H9 (cell line): ENCODE measurements around the gene CCDC138. TPM values are rescaled to one million over a fixed set of nuclear protein-coding genes. Genes with fewer than 3 reads are reported as not detected.

Experiments
- DNase-seq: peaks from one replicate; pipeline ENCODE4 v3.0.0-alpha.2; 2017
- H2AFZ ChIP-seq: one replicate; pipeline ENCODE4 v1.6.1; 2013; ENCODE audit warnings: mild to moderate bottlenecking, low read length, control low read depth, moderate library complexity
- H2AK5ac ChIP-seq: 2 replicates; pipeline ENCODE4 v1.6.1; 2013; ENCODE audit warnings: low read length, control low read depth, mixed read lengths; ENCODE audit not compliant: insufficient read length
- H2BK120ac ChIP-seq: one replicate; pipeline ENCODE4 v1.6.1; 2013; ENCODE audit warnings: low read depth, mild to moderate bottlenecking, low read length, control low read depth, inconsistent platforms; ENCODE audit not compliant: poor library complexity, severe bottlenecking
- H2BK12ac ChIP-seq: 2 replicates; pipeline ENCODE4 v1.6.1; 2013; ENCODE audit warnings: low read length, control low read depth, mixed read lengths, low read depth; ENCODE audit not compliant: insufficient read length
- H2BK15ac ChIP-seq: 2 replicates; pipeline ENCODE4 v1.6.1; 2013; ENCODE audit warnings: low read depth, low read length, control low read depth
- H2BK20ac ChIP-seq: one replicate; pipeline ENCODE4 v1.6.1; 2013; ENCODE audit warnings: low read depth, mild to moderate bottlenecking, low read length, control low read depth, inconsistent platforms; ENCODE audit not compliant: poor library complexity, severe bottlenecking
- H2BK5ac ChIP-seq: 2 replicates; pipeline ENCODE4 v1.6.1; 2013; ENCODE audit warnings: low read length, control low read depth, mixed read lengths; ENCODE audit not compliant: insufficient read length
- H3K14ac ChIP-seq: 2 replicates; pipeline ENCODE4 v1.6.1; 2013; ENCODE audit warnings: low read length, control low read depth; ENCODE audit not compliant: insufficient read depth
- H3K18ac ChIP-seq: 2 replicates; pipeline ENCODE4 v1.6.1; 2013; ENCODE audit warnings: low read depth, mild to moderate bottlenecking, mixed read lengths, low read length, control low read depth; ENCODE audit not compliant: insufficient read length
- H3K23ac ChIP-seq: 2 replicates; pipeline ENCODE4 v1.6.1; 2013; ENCODE audit warnings: low read length, control low read depth, mixed read lengths, low read depth; ENCODE audit not compliant: insufficient read length
- H3K23me2 ChIP-seq: 2 replicates; pipeline ENCODE4 v1.6.1; 2013; ENCODE audit warnings: low read depth, mild to moderate bottlenecking, mixed read lengths, low read length, control low read depth; ENCODE audit not compliant: insufficient read length, poor library complexity, severe bottlenecking
- H3K27ac ChIP-seq: 2 replicates; pipeline ENCODE4 v1.5.1; 2013; ENCODE audit warnings: low read length, control low read depth, mixed read lengths, low read depth; ENCODE audit not compliant: insufficient read length
- H3K27me3 ChIP-seq: 2 replicates; pipeline ENCODE4 v1.6.1; 2013; ENCODE audit warnings: low read length, control low read depth, inconsistent platforms; ENCODE audit not compliant: insufficient read depth
- H3K4ac ChIP-seq: 2 replicates; pipeline ENCODE4 v1.6.1; 2013; ENCODE audit warnings: low read depth, mild to moderate bottlenecking, control low read depth, inconsistent platforms, low read length, moderate library complexity
- H3K4me1 ChIP-seq: 2 replicates; pipeline ENCODE4 v1.6.1; 2013; ENCODE audit warnings: low read length, control low read depth, inconsistent platforms; ENCODE audit not compliant: insufficient read depth
- H3K4me2 ChIP-seq: 2 replicates; pipeline ENCODE4 v1.6.1; 2013; ENCODE audit warnings: low read length, control low read depth, mixed read lengths; ENCODE audit not compliant: insufficient read length, insufficient read depth
- H3K56ac ChIP-seq: 2 replicates; pipeline ENCODE4 v1.6.1; 2013; ENCODE audit warnings: low read depth, mild to moderate bottlenecking, mixed read lengths, low read length, control low read depth; ENCODE audit not compliant: insufficient read length
- H3K79me1 ChIP-seq: 2 replicates; pipeline ENCODE4 v1.6.1; 2013; ENCODE audit warnings: low read depth, mild to moderate bottlenecking, moderate library complexity, low read length, control low read depth, inconsistent platforms; ENCODE audit not compliant: insufficient read depth, poor library complexity, severe bottlenecking
- H3K79me2 ChIP-seq: 2 replicates; pipeline ENCODE4 v1.6.1; 2013; ENCODE audit warnings: low read length, control low read depth, inconsistent platforms; ENCODE audit not compliant: insufficient read depth
- H3K9ac ChIP-seq: 2 replicates; pipeline ENCODE4 v1.6.1; 2013; ENCODE audit warnings: low read length, control low read depth, mixed read lengths; ENCODE audit not compliant: insufficient read length; ENCODE audit errors: extremely low read depth
- H3K9me3 ChIP-seq: one replicate; pipeline ENCODE4 v1.6.1; 2013; ENCODE audit warnings: low read depth, low read length, inconsistent platforms; ENCODE audit not compliant: control insufficient read depth
- H3T11ph ChIP-seq: one replicate; pipeline ENCODE4 v1.6.1; 2013; ENCODE audit warnings: mild to moderate bottlenecking, low read length, control low read depth, inconsistent platforms
- H4K20me1 ChIP-seq: one replicate; pipeline ENCODE4 v1.6.1; 2013; ENCODE audit not compliant: control insufficient read depth, insufficient read length, insufficient read depth
- H4K5ac ChIP-seq: 2 replicates; pipeline ENCODE4 v1.6.1; 2013; ENCODE audit warnings: low read depth, mild to moderate bottlenecking, mixed read lengths, low read length, control low read depth; ENCODE audit not compliant: insufficient read length
- H4K8ac ChIP-seq: replicated peaks from 2 replicates; pipeline ENCODE4 v1.6.1; 2013; ENCODE audit warnings: low read length, control low read depth, mixed read lengths, low read depth; ENCODE audit not compliant: insufficient read length
- H4K91ac ChIP-seq: 2 replicates; pipeline ENCODE4 v1.6.1; 2013; ENCODE audit warnings: low read depth, mild to moderate bottlenecking, moderate library complexity, mixed read lengths, low read length, control low read depth; ENCODE audit not compliant: insufficient read length
- H3K27ac Mint-ChIP-seq, 3 experiments: 2 replicates in 2 of 3; 3 replicates in 1 of 3; pipeline ENCODE4 v1.8.0; 2020 to 2021; ENCODE audit warnings: mixed read lengths in 3 of 3, mild to moderate bottlenecking in 1 of 3, moderate library complexity in 1 of 3
- H3K27me3 Mint-ChIP-seq: 2 replicates; pipeline ENCODE4 v1.8.0; 2021; ENCODE audit warnings: low read depth, mild to moderate bottlenecking, moderate library complexity, mixed read lengths
- H3K36me3 Mint-ChIP-seq, 3 experiments: 2 replicates in 2 of 3; 3 replicates in 1 of 3; pipeline ENCODE4 v1.8.0; 2020 to 2021; ENCODE audit warnings: low read depth in 3 of 3, mixed read lengths in 3 of 3; ENCODE audit not compliant: insufficient read depth in 1 of 3
- H3K4me1 Mint-ChIP-seq, 2 experiments: 2 replicates each; pipeline ENCODE4 v1.8.0; 2020; ENCODE audit warnings: mixed read lengths in 2 of 2
- H3K4me3 Mint-ChIP-seq, 2 experiments: 2 replicates in 1 of 2; 3 replicates in 1 of 2; pipeline ENCODE4 v1.8.0; 2020 to 2021; ENCODE audit warnings: mild to moderate bottlenecking in 2 of 2, mixed read lengths in 2 of 2, moderate library complexity in 1 of 2
- H3K9me3 Mint-ChIP-seq, 2 experiments: 2 replicates in 1 of 2; 3 replicates in 1 of 2; pipeline ENCODE4 v1.8.0; 2020; ENCODE audit warnings: mild to moderate bottlenecking in 2 of 2, mixed read lengths in 2 of 2, moderate library complexity in 1 of 2
- CTCF ChIP-seq: fragments of 200-600 bp; sonication (generic); conservative IDR thresholded peaks from 3 replicates; pipeline ENCODE4 v1.8.0; 2021; ENCODE audit warnings: antibody characterized with exemption, mild to moderate bottlenecking
- total RNA-seq: library from RNA; stranded (reverse); gene quantifications from 2 replicates; pipeline ENCODE4 v1.2.1, GENCODE V29; 2021

CCDC138 gene
- total RNA-seq, 1 experiment from 2014 or later = 32.7 TPM

DNA sequence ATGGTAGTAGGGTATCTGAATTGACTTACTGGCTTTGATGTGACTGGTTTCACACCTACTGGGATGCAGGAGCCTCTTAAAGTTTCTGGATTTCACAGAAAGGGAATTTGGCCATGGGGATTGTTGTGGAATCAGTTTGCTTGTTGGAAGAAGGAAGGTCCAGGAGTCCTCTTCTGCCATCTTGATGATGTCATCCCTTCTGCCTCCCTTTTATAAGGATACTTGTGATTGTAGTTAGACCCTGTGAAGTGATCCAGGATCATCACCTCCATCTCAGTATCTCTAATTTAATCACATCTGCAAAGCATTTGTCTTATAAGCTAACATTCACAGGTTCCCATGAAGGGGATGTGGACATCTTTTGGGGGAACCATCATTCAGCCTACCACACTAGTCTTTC is 79.5 kb downstream of the CCDC138 start:
- no peaks in the 10 kb centered on the region for H3K27me3 Mint-ChIP-seq
- H3K36me3 Mint-ChIP-seq = peaks cover 26 to 45% (median 37%) of the 10 kb centered on the region in 3 experiments
- TF ChIP-seq CTCF = no peak
- no peaks in the 10 kb centered on the region for H3K79me1 ChIP-seq
- no peaks in the 10 kb centered on the region for H3K79me2 ChIP-seq
- peaks cover 0 to 4% of the 10 kb centered on the region in 2 experiments; a peak in 2 of 5 replicates for H3K9me3 Mint-ChIP-seq
- no peak overlapping the region for H4K91ac ChIP-seq
- no peak overlapping the region for H3K4me2 ChIP-seq
- no peaks in the 10 kb centered on the region for H4K20me1 ChIP-seq
- no peak overlapping the region for H2BK15ac ChIP-seq
- no peaks in the 10 kb centered on the region for H3K4me1 ChIP-seq
- no peak overlapping the region for H3K9ac ChIP-seq
- H3K56ac ChIP-seq = no peak overlapping the region
- no peak overlapping the region for H2BK12ac ChIP-seq
- H3K4me3 Mint-ChIP-seq = no peak overlapping the region
- no peak overlapping the region for H3K4ac ChIP-seq
- H4K8ac ChIP-seq = no peak overlapping the region
- H3K14ac ChIP-seq = no peak overlapping the region
- H3K27me3 ChIP-seq = no peaks in the 10 kb centered on the region
- H3K4me1 Mint-ChIP-seq = no peaks in the 10 kb centered on the region
- no peak overlapping the region for H3K23ac ChIP-seq
- no peak overlapping the region for H2BK20ac ChIP-seq
- H2BK120ac ChIP-seq = no peak overlapping the region
- no peak for DNase-seq
- no peaks in the 10 kb centered on the region for H3K23me2 ChIP-seq
- no peaks in the 10 kb centered on the region for H3K9me3 ChIP-seq
- H3T11ph ChIP-seq = no peak overlapping the region
- H2AK5ac ChIP-seq = no peak overlapping the region
- H3K18ac ChIP-seq = no peak overlapping the region
- no peak overlapping the region for H2BK5ac ChIP-seq
- H3K27ac ChIP-seq = no peak overlapping the region
- H2AFZ ChIP-seq = no peak overlapping the region
- H3K27ac Mint-ChIP-seq = no peak overlapping the region
- no peak overlapping the region for H4K5ac ChIP-seq
